H1 (cell line): ENCODE results near the gene TAF5.

Experiments
- CBX8 ChIP-seq: fragments of 300-800, 300-1000 bp; sonication (generic); IDR thresholded peaks from 2 replicates; pipeline ENCODE4 v1.7.1; 2016; ENCODE audit warnings: low read depth, low read length, borderline replicate concordance
- CHD2 ChIP-seq: IDR thresholded peaks from 2 replicates; pipeline ENCODE4 v1.6.1; 2012; ENCODE audit warnings: low read length, improper control_type of control experiment
- GTF2F1 ChIP-seq: IDR thresholded peaks from 2 replicates; pipeline ENCODE4 v1.6.1; 2012; ENCODE audit warnings: low read depth, low read length, improper control_type of control experiment, borderline replicate concordance
- JUND ChIP-seq: IDR thresholded peaks from 2 replicates; pipeline ENCODE4 v1.6.1; 2011; ENCODE audit warnings: mild to moderate bottlenecking, improper control_type of control experiment, low read length
- KDM1A ChIP-seq: fragments of 200-600, 300-600 bp; sonication (generic); IDR thresholded peaks from 2 replicates; pipeline ENCODE4 v1.7.1; 2016; ENCODE audit warnings: mild to moderate bottlenecking, low read length, borderline replicate concordance
- POLR2A ChIP-seq, 2 experiments: IDR thresholded peaks; 1 replicate in 1 of 2; 2 replicates in 1 of 2; pipeline ENCODE4 v1.6.1; 2011; ENCODE audit warnings: low read depth in 2 of 2, low read length in 2 of 2, mild to moderate bottlenecking in 2 of 2; ENCODE audit errors: control extremely low read depth in 1 of 2
- RFX5 ChIP-seq: IDR thresholded peaks from 2 replicates; pipeline ENCODE4 v1.6.1; 2011; ENCODE audit warnings: low read depth, low read length, improper control_type of control experiment, borderline replicate concordance
- TAF1 ChIP-seq: IDR thresholded peaks from 2 replicates; pipeline ENCODE4 v1.6.1; 2011; ENCODE audit warnings: mild to moderate bottlenecking, low read depth, low read length

- TF ChIP-seq JUND: no peak
- TF ChIP-seq TAF1: no peak
- no peak for TF ChIP-seq CHD2
- no peak for TF ChIP-seq CBX8
- TF ChIP-seq POLR2A (IDR thresholded peaks at IDR 0.05; ENCODE audit: control extremely low read depth in 1 of 2, low read depth in 2 of 2, low read length in 2 of 2): no peak
- no peak for TF ChIP-seq KDM1A
- TF ChIP-seq GTF2F1: no peak
- TF ChIP-seq RFX5: no peak
Measured at GRCh38 chr10:103396789-103397087, 29.0 kb downstream of the TAF5 start.
